Measurements from ENCODE around the gene RBMS3.
A peak's percentile ranks its signal among the peaks of the same experiment; 100 is the strongest.
"Not testable (repeated sequence)": the region's sequence is repeated elsewhere in the genome, so short reads cannot be mapped to it uniquely, and the experiment has no call there.

Gene RBMS3

GRCh38 chr3:29280404-29281093 lies at the start of gene RBMS3:
Gene RBMS3, plus strand, starts transcription at chr3:29281071.
- Histone ChIP-seq H3K27me3 (ENCODE audit: control insufficient read depth, insufficient read depth, low read length) (no peaks in the 10 kb centered on the region), H3K36me3 (ENCODE audit: control insufficient read depth, insufficient read depth, low read length) (no peaks in the 10 kb centered on the region), H3K27ac (ENCODE audit: low read length) (no peak within 1 kb of the TSS), H3K9me3 (ENCODE audit: control insufficient read depth, insufficient read depth, low read length) (no peaks in the 10 kb centered on the region), H3K4me1 (ENCODE audit: control insufficient read depth, insufficient read depth, low read length) (peaks cover 2% of the 10 kb centered on the region; the same call in 1 of the 2 replicates), H3K4me3 (ENCODE audit: low read length) (peak within 1 kb of the TSS; percentile 3; the same call in 1 of the 2 replicates)
- no CpG with 5 or more reads among the region's 16 CpGs for WGBS (ENCODE audit: insufficient coverage, insufficient read length)
- DNase-seq (ENCODE audit: low read depth, low spot score) = peak; percentile 33

GRCh38 chr3:29233126-29233525 lies 47.7 kb upstream of the RBMS3 start:
- no CpG with 5 or more reads among the region's 1 CpG for WGBS (ENCODE audit: insufficient coverage, insufficient read length)
- H3K36me3 ChIP-seq (ENCODE audit: control insufficient read depth, insufficient read depth, low read length); H3K4me3 ChIP-seq (ENCODE audit: low read length); H3K27ac ChIP-seq (ENCODE audit: low read length); H3K4me1 ChIP-seq (ENCODE audit: control insufficient read depth, insufficient read depth, low read length); H3K27me3 ChIP-seq (ENCODE audit: control insufficient read depth, insufficient read depth, low read length); DNase-seq (ENCODE audit: low read depth, low spot score); H3K9me3 ChIP-seq (ENCODE audit: control insufficient read depth, insufficient read depth, low read length): not testable (repeated sequence)

GRCh38 chr3:29236146-29236840 lies 44.6 kb upstream of the RBMS3 start:
- no peak overlapping the region for H3K27ac ChIP-seq (ENCODE audit: low read length)
- H3K4me1 ChIP-seq (ENCODE audit: control insufficient read depth, insufficient read depth, low read length) = no peaks in the 10 kb centered on the region; the same call in 1 of the 2 replicates
- no peak overlapping the region for H3K4me3 ChIP-seq (ENCODE audit: low read length)
- no CpG with 5 or more reads among the region's 3 CpGs for WGBS (ENCODE audit: insufficient coverage, insufficient read length)
- no peaks in the 10 kb centered on the region for H3K9me3 ChIP-seq (ENCODE audit: control insufficient read depth, insufficient read depth, low read length)
- no peaks in the 10 kb centered on the region for H3K36me3 ChIP-seq (ENCODE audit: control insufficient read depth, insufficient read depth, low read length)
- H3K27me3 ChIP-seq (ENCODE audit: control insufficient read depth, insufficient read depth, low read length) = no peaks in the 10 kb centered on the region
- no peak for DNase-seq (ENCODE audit: low read depth, low spot score)

GRCh38 chr3:29239376-29239775 lies 41.5 kb upstream of the RBMS3 start:
- WGBS (ENCODE audit: insufficient coverage, insufficient read length) = no CpG with 5 or more reads among the region's 2 CpGs
- Histone ChIP-seq H3K4me1 (ENCODE audit: control insufficient read depth, insufficient read depth, low read length) (no peaks in the 10 kb centered on the region; the same call in 1 of the 2 replicates), H3K36me3 (ENCODE audit: control insufficient read depth, insufficient read depth, low read length) (no peaks in the 10 kb centered on the region), H3K4me3 (ENCODE audit: low read length) (no peak overlapping the region), H3K27me3 (ENCODE audit: control insufficient read depth, insufficient read depth, low read length) (no peaks in the 10 kb centered on the region), H3K9me3 (ENCODE audit: control insufficient read depth, insufficient read depth, low read length) (no peaks in the 10 kb centered on the region), H3K27ac (ENCODE audit: low read length) (no peak overlapping the region)
- DNase-seq (ENCODE audit: low read depth, low spot score) = no peak

- no peak overlapping the region for H3K4me3 ChIP-seq (ENCODE audit: low read length)
- H3K9me3 ChIP-seq (ENCODE audit: control insufficient read depth, insufficient read depth, low read length) = no peaks in the 10 kb centered on the region
- H3K36me3 ChIP-seq (ENCODE audit: control insufficient read depth, insufficient read depth, low read length) = no peaks in the 10 kb centered on the region
- H3K4me1 ChIP-seq (ENCODE audit: control insufficient read depth, insufficient read depth, low read length) = no peaks in the 10 kb centered on the region; the same call in 1 of the 2 replicates
- no peak overlapping the region for H3K27ac ChIP-seq (ENCODE audit: low read length)
- no peak for DNase-seq (ENCODE audit: low read depth, low spot score)
- no peaks in the 10 kb centered on the region for H3K27me3 ChIP-seq (ENCODE audit: control insufficient read depth, insufficient read depth, low read length)
Measured at GRCh38 chr3:29240248-29240647, 40.6 kb upstream of the RBMS3 start.

GRCh38 chr3:29240887-29241286 lies 40.0 kb upstream of the RBMS3 start:
- no peaks in the 10 kb centered on the region for H3K9me3 ChIP-seq (ENCODE audit: control insufficient read depth, insufficient read depth, low read length)
- no peak overlapping the region for H3K27ac ChIP-seq (ENCODE audit: low read length)
- no peaks in the 10 kb centered on the region for H3K27me3 ChIP-seq (ENCODE audit: control insufficient read depth, insufficient read depth, low read length)
- no peaks in the 10 kb centered on the region; the same call in 1 of the 2 replicates for H3K4me1 ChIP-seq (ENCODE audit: control insufficient read depth, insufficient read depth, low read length)
- WGBS (ENCODE audit: insufficient coverage, insufficient read length) = no CpG with 5 or more reads among the region's 4 CpGs
- DNase-seq (ENCODE audit: low read depth, low spot score) = no peak
- H3K36me3 ChIP-seq (ENCODE audit: control insufficient read depth, insufficient read depth, low read length) = no peaks in the 10 kb centered on the region
- no peak overlapping the region for H3K4me3 ChIP-seq (ENCODE audit: low read length)

GRCh38 chr3:29241855-29242254 lies 39.0 kb upstream of the RBMS3 start:
- DNase-seq (ENCODE audit: low read depth, low spot score) = no peak
- Histone ChIP-seq H3K36me3 (ENCODE audit: control insufficient read depth, insufficient read depth, low read length) (no peaks in the 10 kb centered on the region), H3K27ac (ENCODE audit: low read length) (no peak overlapping the region), H3K4me1 (ENCODE audit: control insufficient read depth, insufficient read depth, low read length) (no peaks in the 10 kb centered on the region; the same call in 1 of the 2 replicates), H3K4me3 (ENCODE audit: low read length) (no peak overlapping the region), H3K27me3 (ENCODE audit: control insufficient read depth, insufficient read depth, low read length) (no peaks in the 10 kb centered on the region), H3K9me3 (ENCODE audit: control insufficient read depth, insufficient read depth, low read length) (no peaks in the 10 kb centered on the region)

GRCh38 chr3:29242296-29242695 lies 38.6 kb upstream of the RBMS3 start:
- WGBS (ENCODE audit: insufficient coverage, insufficient read length) = no CpG with 5 or more reads among the region's 2 CpGs
- H3K27ac ChIP-seq (ENCODE audit: low read length) = no peak overlapping the region
- no peaks in the 10 kb centered on the region for H3K27me3 ChIP-seq (ENCODE audit: control insufficient read depth, insufficient read depth, low read length)
- no peaks in the 10 kb centered on the region; the same call in 1 of the 2 replicates for H3K4me1 ChIP-seq (ENCODE audit: control insufficient read depth, insufficient read depth, low read length)
- no peaks in the 10 kb centered on the region for H3K9me3 ChIP-seq (ENCODE audit: control insufficient read depth, insufficient read depth, low read length)
- H3K36me3 ChIP-seq (ENCODE audit: control insufficient read depth, insufficient read depth, low read length) = no peaks in the 10 kb centered on the region
- DNase-seq (ENCODE audit: low read depth, low spot score) = no peak
- H3K4me3 ChIP-seq (ENCODE audit: low read length) = no peak overlapping the region

GRCh38 chr3:29245441-29245840 lies 35.4 kb upstream of the RBMS3 start:
- Histone ChIP-seq H3K36me3 (ENCODE audit: control insufficient read depth, insufficient read depth, low read length) (no peaks in the 10 kb centered on the region), H3K27ac (ENCODE audit: low read length) (no peak overlapping the region), H3K4me3 (ENCODE audit: low read length) (no peak overlapping the region), H3K27me3 (ENCODE audit: control insufficient read depth, insufficient read depth, low read length) (no peaks in the 10 kb centered on the region), H3K9me3 (ENCODE audit: control insufficient read depth, insufficient read depth, low read length) (no peaks in the 10 kb centered on the region), H3K4me1 (ENCODE audit: control insufficient read depth, insufficient read depth, low read length) (no peaks in the 10 kb centered on the region)
- DNase-seq (ENCODE audit: low read depth, low spot score) = no peak
- WGBS (ENCODE audit: insufficient coverage, insufficient read length) = no CpG with 5 or more reads among the region's 2 CpGs

GRCh38 chr3:29247088-29247745 lies 33.7 kb upstream of the RBMS3 start:
- Histone ChIP-seq H3K36me3 (ENCODE audit: control insufficient read depth, insufficient read depth, low read length) (no peaks in the 10 kb centered on the region), H3K4me1 (ENCODE audit: control insufficient read depth, insufficient read depth, low read length) (no peaks in the 10 kb centered on the region), H3K27ac (ENCODE audit: low read length) (no peak overlapping the region), H3K9me3 (ENCODE audit: control insufficient read depth, insufficient read depth, low read length) (no peaks in the 10 kb centered on the region), H3K4me3 (ENCODE audit: low read length) (no peak overlapping the region), H3K27me3 (ENCODE audit: control insufficient read depth, insufficient read depth, low read length) (no peaks in the 10 kb centered on the region)
- no peak for DNase-seq (ENCODE audit: low read depth, low spot score)
- WGBS (ENCODE audit: insufficient coverage, insufficient read length) = no CpG with 5 or more reads among the region's 3 CpGs

All from iPS DF 6.9 (cell line).